HG03571 (cell line): Measurements from ENCODE around the gene CSNK1D.
A peak's percentile ranks its signal among the peaks of the same experiment; 100 is the strongest.
"Not testable (repeated sequence)": the region's sequence is repeated elsewhere in the genome, so short reads cannot be mapped to it uniquely, and the experiment has no call there.

ENCODE experiments used
- ATAC-seq: cut with Tn5 transposase; IDR thresholded peaks from one replicate; pipeline ENCODE4 v1.9.1; 2021; ENCODE audit not compliant: unreplicated experiment

Gene CSNK1D

GRCh38 chr17:82216301-82217119 is 57.0 kb downstream of the CSNK1D start:
- ATAC-seq, result no peak

- no peak for ATAC-seq
Measured at GRCh38 chr17:82215972-82216300, 57.6 kb downstream of the CSNK1D start.

- ATAC-seq, result no peak
Measured at GRCh38 chr17:82215095-82215971, 58.2 kb downstream of the CSNK1D start.

GRCh38 chr17:82214012-82214628 is 59.4 kb downstream of the CSNK1D start:
- no peak for ATAC-seq

GRCh38 chr17:82213251-82214011 is 60.1 kb downstream of the CSNK1D start:
- ATAC-seq, result peak; percentile 21

- peak; percentile 54 for ATAC-seq
Measured at GRCh38 chr17:82212331-82213250, 60.9 kb downstream of the CSNK1D start, which contains the start of gene CCDC57. Gene CCDC57, minus strand, starts transcription at chr17:82212842. Its CDS starts 10,898 bp downstream, at chr17:82201944.

- not testable (repeated sequence) for ATAC-seq
Measured at GRCh38 chr17:82210655-82211054, 62.8 kb downstream of the CSNK1D start.

- no peak for ATAC-seq
Measured at GRCh38 chr17:82205720-82206508, 67.6 kb downstream of the CSNK1D start.

- ATAC-seq, result no peak
Measured at GRCh38 chr17:82204831-82205719, 68.4 kb downstream of the CSNK1D start.

- no peak for ATAC-seq
Measured at GRCh38 chr17:82203920-82204319, 69.6 kb downstream of the CSNK1D start.

- no peak for ATAC-seq
Measured at GRCh38 chr17:82202981-82203380, 70.5 kb downstream of the CSNK1D start.

GRCh38 chr17:82201498-82201910 is 72.0 kb downstream of the CSNK1D start:
- no peak for ATAC-seq

GRCh38 chr17:82200743-82201497 is 72.6 kb downstream of the CSNK1D start:
- no peak for ATAC-seq

GRCh38 chr17:82200135-82200534 is 73.4 kb downstream of the CSNK1D start:
- no peak for ATAC-seq

GRCh38 chr17:82199496-82199895 is 74.0 kb downstream of the CSNK1D start:
- ATAC-seq, result no peak

- no peak for ATAC-seq
Measured at GRCh38 chr17:82198092-82198491, 75.4 kb downstream of the CSNK1D start.
